Ammon's horn (tissue), 1 donor: ENCODE data around the gene RBM26.

Experiments
- DNase-seq: peaks from one replicate; pipeline ENCODE4 v3.0.0-alpha.2; 2016; ENCODE audit warnings: low spot score

Gene RBM26

GRCh38 chr13:79273045-79273444 is 133.0 kb downstream of the RBM26 start:
- no peak for DNase-seq

- no peak for DNase-seq
Observed at GRCh38 chr13:79271616-79272015, 134.4 kb downstream of the RBM26 start.

- no peak for DNase-seq
Observed at GRCh38 chr13:79270859-79271258, 135.2 kb downstream of the RBM26 start.
